Keratinocyte (primary cell): Measurements from ENCODE around the gene ATXN7L3B. TPM values are rescaled to one million over a fixed set of nuclear protein-coding genes. Genes with fewer than 3 reads are reported as not detected.
A peak's percentile ranks its signal among the peaks of the same experiment; 100 is the strongest.

Experiments used
- DNase-seq: peaks from one replicate; pipeline ENCODE4 v3.0.0-alpha.2; 2011; ENCODE audit warnings: low read depth, missing footprints, low spot score
- FAIRE-seq: peaks from 2 replicates; lab custom pipeline; 2011; peaks lifted over from hg19 to GRCh38; lab: Jason Lieb, UNC
- H2AFZ ChIP-seq: 2 replicates; pipeline ENCODE4 v1.6.0; 2012; ENCODE audit warnings: low read length, control low read depth, inconsistent platforms; ENCODE audit not compliant: control insufficient read depth
- H3K27ac ChIP-seq: 2 replicates; pipeline ENCODE4 v1.5.1; 2011; ENCODE audit warnings: low read length; ENCODE audit not compliant: control insufficient read depth, insufficient read depth
- H3K27me3 ChIP-seq: 3 replicates; pipeline ENCODE4 v1.6.0; 2011; ENCODE audit warnings: low read length; ENCODE audit not compliant: control insufficient read depth, insufficient read depth; ENCODE audit errors: extremely low read depth
- H3K36me3 ChIP-seq, 2 experiments: 2 replicates in 1 of 2; 3 replicates in 1 of 2; pipeline ENCODE4 v1.5.1; 2011; ENCODE audit warnings: low read length in 2 of 2, mild to moderate bottlenecking in 1 of 2; ENCODE audit not compliant: control insufficient read depth in 2 of 2, insufficient read depth in 2 of 2; ENCODE audit errors: extremely low read depth in 1 of 2
- H3K4me1 ChIP-seq: 3 replicates; pipeline ENCODE4 v1.5.1; 2011; ENCODE audit warnings: low read length; ENCODE audit not compliant: control insufficient read depth, insufficient read depth; ENCODE audit errors: extremely low read depth
- H3K4me2 ChIP-seq: 3 replicates; pipeline ENCODE4 v1.6.0; 2011; ENCODE audit warnings: low read depth, low read length; ENCODE audit not compliant: control insufficient read depth, insufficient read depth; ENCODE audit errors: extremely low read depth
- H3K4me3 ChIP-seq, 3 experiments: fragments of 200-600 bp in 1 of 3; sonication (generic) in 1 of 3; 2 replicates in 2 of 3; 3 replicates in 1 of 3; pipeline ENCODE4 v1.5.1; 2011 to 2016; ENCODE audit warnings: low read length in 3 of 3, mild to moderate bottlenecking in 3 of 3, control low read depth in 2 of 3, inconsistent platforms in 1 of 3, low read depth in 1 of 3, mixed read lengths in 1 of 3, mixed run types in 1 of 3, moderate library complexity in 1 of 3; ENCODE audit not compliant: control insufficient read depth in 2 of 3, insufficient read depth in 2 of 3; ENCODE audit errors: extremely low read depth in 1 of 3
- H3K79me2 ChIP-seq: 2 replicates; pipeline ENCODE4 v1.6.0; 2012; ENCODE audit warnings: low read length; ENCODE audit not compliant: control insufficient read depth, insufficient read depth
- H3K9ac ChIP-seq: 3 replicates; pipeline ENCODE4 v1.6.0; 2011; ENCODE audit warnings: low read length; ENCODE audit not compliant: control insufficient read depth, insufficient read depth; ENCODE audit errors: extremely low read depth
- H3K9me1 ChIP-seq: 3 replicates; pipeline ENCODE4 v1.6.0; 2011; ENCODE audit warnings: low read length; ENCODE audit not compliant: control insufficient read depth, insufficient read depth; ENCODE audit errors: extremely low read depth
- H3K9me3 ChIP-seq: 2 replicates; pipeline ENCODE4 v1.5.1; 2012; ENCODE audit warnings: low read depth, low read length; ENCODE audit not compliant: control insufficient read depth
- H4K20me1 ChIP-seq: 3 replicates; pipeline ENCODE4 v1.6.0; 2011; ENCODE audit warnings: low read length; ENCODE audit not compliant: control insufficient read depth, insufficient read depth; ENCODE audit errors: extremely low read depth
- CTCF ChIP-seq, 3 experiments: IDR thresholded peaks in 1 of 3; conservative IDR thresholded peaks in 1 of 3; optimal IDR thresholded peaks in 1 of 3; 2 replicates in 2 of 3; 3 replicates in 1 of 3; pipeline versions ENCODE3 to v1.5.1; 2011; ENCODE audit warnings: low read length in 3 of 3, mild to moderate bottlenecking in 3 of 3, moderate library complexity in 2 of 3, control low read depth in 1 of 3, inconsistent platforms in 1 of 3; ENCODE audit not compliant: insufficient read depth in 2 of 3; ENCODE audit errors: extremely low read depth in 1 of 3
- EZH2 ChIP-seq: IDR thresholded peaks from one replicate; pipeline ENCODE4 v1.6.1; 2012; ENCODE audit warnings: inconsistent platforms, mild to moderate bottlenecking, low read length, moderate library complexity
- dilution Hi-C: fragments of 300-500 bp; cut with MboI; formaldehyde crosslinking; loops from one replicate; pipeline ENCODE4 v1.7.0; 2020; ENCODE audit warnings: low sequenced_read_pairs; ENCODE audit not compliant: extremely low pct_ligation_motif_present
- polyA plus RNA-seq, 5 experiments: library from polyadenylated mRNA; depleted of rRNA in 3 of 5; stranded (reverse) in 3 of 5; stranded (forward) in 1 of 5; unstranded in 1 of 5; fragments of >200 nt; gene quantifications; 1 replicate in 1 of 5; 2 replicates in 3 of 5; 3 replicates in 1 of 5; pipeline versions ENCODE4 v1.2.1 to v1.2.3, GENCODE V29; 2011 to 2012; ENCODE audit warnings: missing spikeins in 2 of 5, low read depth in 1 of 5, low replicate concordance in 1 of 5

The ATXN7L3B gene
- polyA plus RNA-seq, 1 donor (not counting 4 experiments of a cell fraction or from before 2014, with no cell fraction given), result 16.0 TPM

- no peaks in the 10 kb centered on the region for H3K9me1 ChIP-seq
- TF ChIP-seq CTCF (optimal IDR thresholded peaks at IDR 0.05 in 1 of 3, IDR thresholded peaks at IDR 0.05 in 1 of 3, conservative IDR thresholded peaks at IDR 0.05 in 1 of 3; ENCODE audit: extremely low read depth in 1 of 3, insufficient read depth in 2 of 3, low read length in 3 of 3), result no peak
- TF ChIP-seq EZH2, result no peak
- H3K4me1 ChIP-seq, result peaks cover 25% of the 10 kb centered on the region
- no peak for FAIRE-seq
- no peaks in the 10 kb centered on the region for H3K9me3 ChIP-seq
- dilution Hi-C loops, result no loop called here
- peak overlapping the region; percentile 98 for H3K9ac ChIP-seq
- peaks cover 0 to 13% of the 10 kb centered on the region in 2 experiments for H3K36me3 ChIP-seq
- peak overlapping the region; percentile 97 for H3K27ac ChIP-seq
- H3K79me2 ChIP-seq, result peaks cover 46% of the 10 kb centered on the region
- no peak overlapping the region for H2AFZ ChIP-seq
- peak overlapping the region; percentile 68 to 98 (median 94) for H3K4me3 ChIP-seq
- H3K4me2 ChIP-seq, result peak overlapping the region; percentile 99
- DNase-seq, result no peak
- H4K20me1 ChIP-seq, result peaks cover 23% of the 10 kb centered on the region
- H3K27me3 ChIP-seq, result no peaks in the 10 kb centered on the region
Observed at GRCh38 chr12:74539765-74540526, 2.3 kb downstream of the ATXN7L3B start.

- H3K4me3 ChIP-seq, result no peak overlapping the region
- H3K27me3 ChIP-seq, result no peaks in the 10 kb centered on the region
- H3K79me2 ChIP-seq, result peaks cover 46% of the 10 kb centered on the region
Observed at GRCh38 chr12:74541074-74541473, 3.4 kb downstream of the ATXN7L3B start.

More at GRCh38 chr12:74541074-74541473, 3.4 kb downstream of the ATXN7L3B start:
- peaks cover 0 to 13% of the 10 kb centered on the region in 2 experiments for H3K36me3 ChIP-seq
- no peak overlapping the region for H3K27ac ChIP-seq
- FAIRE-seq, result no peak
- no peaks in the 10 kb centered on the region for H3K9me3 ChIP-seq
- dilution Hi-C loops, result no loop called here
- H3K4me1 ChIP-seq, result peaks cover 25% of the 10 kb centered on the region
- peak overlapping the region; percentile 99 for H3K4me2 ChIP-seq
- H2AFZ ChIP-seq, result no peak overlapping the region
- DNase-seq, result no peak
- H4K20me1 ChIP-seq, result peaks cover 23% of the 10 kb centered on the region
- TF ChIP-seq EZH2 (no peak), CTCF (optimal IDR thresholded peaks at IDR 0.05 in 1 of 3, IDR thresholded peaks at IDR 0.05 in 1 of 3, conservative IDR thresholded peaks at IDR 0.05 in 1 of 3; ENCODE audit: extremely low read depth in 1 of 3, insufficient read depth in 2 of 3, low read length in 3 of 3) (no peak)
- H3K9me1 ChIP-seq, result no peaks in the 10 kb centered on the region
- H3K9ac ChIP-seq, result no peak overlapping the region
